ENCODE measurements around the gene B3GNT9.

DNA sequence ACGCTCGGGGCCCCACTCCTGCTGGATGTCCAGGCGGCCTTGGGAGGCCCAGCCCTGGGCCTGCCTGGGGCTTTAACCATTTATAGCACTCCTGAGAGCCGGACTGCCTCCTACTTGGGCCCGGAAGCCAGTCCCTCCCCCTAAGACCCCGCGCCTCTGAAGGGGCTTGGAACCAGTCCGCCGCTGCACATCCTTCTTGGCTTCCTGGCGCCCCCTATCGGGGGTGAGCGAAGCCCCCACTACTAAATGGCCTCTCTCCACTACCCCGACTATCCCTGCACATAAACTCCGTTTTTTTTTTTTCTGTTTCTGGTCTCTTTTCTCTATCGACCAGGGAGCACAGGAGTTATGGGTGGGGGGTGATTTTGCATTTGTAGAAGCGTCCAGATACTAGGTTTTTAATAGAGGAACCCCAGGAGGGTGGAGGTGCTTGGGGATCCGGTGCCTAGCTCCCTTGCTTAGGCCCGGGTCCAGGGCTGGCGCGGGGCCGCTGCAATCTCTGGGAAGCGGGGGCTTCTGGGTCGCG lies 18.9 kb upstream of the B3GNT9 start:
- TF ChIP-seq, protein P1, sequence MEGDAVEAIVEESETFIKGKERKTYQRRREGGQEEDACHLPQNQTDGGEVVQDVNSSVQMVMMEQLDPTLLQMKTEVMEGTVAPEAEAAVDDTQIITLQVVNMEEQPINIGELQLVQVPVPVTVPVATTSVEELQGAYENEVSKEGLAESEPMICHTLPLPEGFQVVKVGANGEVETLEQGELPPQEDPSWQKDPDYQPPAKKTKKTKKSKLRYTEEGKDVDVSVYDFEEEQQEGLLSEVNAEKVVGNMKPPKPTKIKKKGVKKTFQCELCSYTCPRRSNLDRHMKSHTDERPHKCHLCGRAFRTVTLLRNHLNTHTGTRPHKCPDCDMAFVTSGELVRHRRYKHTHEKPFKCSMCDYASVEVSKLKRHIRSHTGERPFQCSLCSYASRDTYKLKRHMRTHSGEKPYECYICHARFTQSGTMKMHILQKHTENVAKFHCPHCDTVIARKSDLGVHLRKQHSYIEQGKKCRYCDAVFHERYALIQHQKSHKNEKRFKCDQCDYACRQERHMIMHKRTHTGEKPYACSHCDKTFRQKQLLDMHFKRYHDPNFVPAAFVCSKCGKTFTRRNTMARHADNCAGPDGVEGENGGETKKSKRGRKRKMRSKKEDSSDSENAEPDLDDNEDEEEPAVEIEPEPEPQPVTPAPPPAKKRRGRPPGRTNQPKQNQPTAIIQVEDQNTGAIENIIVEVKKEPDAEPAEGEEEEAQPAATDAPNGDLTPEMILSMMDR (IDR thresholded peaks at IDR 0.05): peak; percentile 70
- TF ChIP-seq MXI1 (IDR thresholded peaks at IDR 0.05; ENCODE audit: low read depth, low read length): no peak
- TF ChIP-seq TAF1 (IDR thresholded peaks at IDR 0.05; ENCODE audit: borderline replicate concordance, low read depth, low read length): no peak
- TF ChIP-seq, protein P2, sequence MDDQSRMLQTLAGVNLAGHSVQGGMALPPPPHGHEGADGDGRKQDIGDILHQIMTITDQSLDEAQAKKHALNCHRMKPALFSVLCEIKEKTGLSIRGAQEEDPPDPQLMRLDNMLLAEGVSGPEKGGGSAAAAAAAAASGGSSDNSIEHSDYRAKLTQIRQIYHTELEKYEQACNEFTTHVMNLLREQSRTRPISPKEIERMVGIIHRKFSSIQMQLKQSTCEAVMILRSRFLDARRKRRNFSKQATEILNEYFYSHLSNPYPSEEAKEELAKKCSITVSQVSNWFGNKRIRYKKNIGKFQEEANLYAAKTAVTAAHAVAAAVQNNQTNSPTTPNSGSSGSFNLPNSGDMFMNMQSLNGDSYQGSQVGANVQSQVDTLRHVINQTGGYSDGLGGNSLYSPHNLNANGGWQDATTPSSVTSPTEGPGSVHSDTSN (IDR thresholded peaks at IDR 0.05): no peak
- TF ChIP-seq POLR2AphosphoS5 (IDR thresholded peaks at IDR 0.05; ENCODE audit: low read depth, low read length): no peak
- TF ChIP-seq RAD21 (IDR thresholded peaks at IDR 0.05; ENCODE audit: low read length): peak; percentile 44
- TF ChIP-seq EP300 (IDR thresholded peaks at IDR 0.05; ENCODE audit: borderline replicate concordance in 1 of 2, low read depth in 1 of 2, low read length in 1 of 2): no peak
- no peak for TF ChIP-seq RFX5 (IDR thresholded peaks at IDR 0.05; ENCODE audit: low read length)
- TF ChIP-seq NRF1 (IDR thresholded peaks at IDR 0.05; ENCODE audit: low read depth, low read length): no peak
- TF ChIP-seq, protein P3, sequence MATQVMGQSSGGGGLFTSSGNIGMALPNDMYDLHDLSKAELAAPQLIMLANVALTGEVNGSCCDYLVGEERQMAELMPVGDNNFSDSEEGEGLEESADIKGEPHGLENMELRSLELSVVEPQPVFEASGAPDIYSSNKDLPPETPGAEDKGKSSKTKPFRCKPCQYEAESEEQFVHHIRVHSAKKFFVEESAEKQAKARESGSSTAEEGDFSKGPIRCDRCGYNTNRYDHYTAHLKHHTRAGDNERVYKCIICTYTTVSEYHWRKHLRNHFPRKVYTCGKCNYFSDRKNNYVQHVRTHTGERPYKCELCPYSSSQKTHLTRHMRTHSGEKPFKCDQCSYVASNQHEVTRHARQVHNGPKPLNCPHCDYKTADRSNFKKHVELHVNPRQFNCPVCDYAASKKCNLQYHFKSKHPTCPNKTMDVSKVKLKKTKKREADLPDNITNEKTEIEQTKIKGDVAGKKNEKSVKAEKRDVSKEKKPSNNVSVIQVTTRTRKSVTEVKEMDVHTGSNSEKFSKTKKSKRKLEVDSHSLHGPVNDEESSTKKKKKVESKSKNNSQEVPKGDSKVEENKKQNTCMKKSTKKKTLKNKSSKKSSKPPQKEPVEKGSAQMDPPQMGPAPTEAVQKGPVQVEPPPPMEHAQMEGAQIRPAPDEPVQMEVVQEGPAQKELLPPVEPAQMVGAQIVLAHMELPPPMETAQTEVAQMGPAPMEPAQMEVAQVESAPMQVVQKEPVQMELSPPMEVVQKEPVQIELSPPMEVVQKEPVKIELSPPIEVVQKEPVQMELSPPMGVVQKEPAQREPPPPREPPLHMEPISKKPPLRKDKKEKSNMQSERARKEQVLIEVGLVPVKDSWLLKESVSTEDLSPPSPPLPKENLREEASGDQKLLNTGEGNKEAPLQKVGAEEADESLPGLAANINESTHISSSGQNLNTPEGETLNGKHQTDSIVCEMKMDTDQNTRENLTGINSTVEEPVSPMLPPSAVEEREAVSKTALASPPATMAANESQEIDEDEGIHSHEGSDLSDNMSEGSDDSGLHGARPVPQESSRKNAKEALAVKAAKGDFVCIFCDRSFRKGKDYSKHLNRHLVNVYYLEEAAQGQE (IDR thresholded peaks at IDR 0.05; ENCODE audit: low read depth, low read length): no peak
- TF ChIP-seq CHD2 (IDR thresholded peaks at IDR 0.05; ENCODE audit: low read length, partially characterized antibody): no peak
- no peak for TF ChIP-seq EZH2phosphoT487 (IDR thresholded peaks at IDR 0.05; ENCODE audit: borderline replicate concordance, low read depth)
- no peak for TF ChIP-seq TEAD4 (IDR thresholded peaks at IDR 0.05; ENCODE audit: borderline replicate concordance, insufficient read depth)

All from SK-N-SH (cell line).